Panc1 (cell line): ENCODE results near the gene VAV3. TPM values are rescaled to one million over a fixed set of nuclear protein-coding genes. Genes with fewer than 3 reads are reported as not detected.

Source experiments
- ATAC-seq: fragments of 200-7000 bp; cut with Tn5 transposase; 2 replicates; pipeline ENCODE4 v1.9.1; 2020; ENCODE audit warnings: mild to moderate bottlenecking, moderate library complexity
- BruUV-seq: library from RNA; stranded (reverse); fragments of 400-500 nt; replicated peaks from 2 replicates; lab custom pipeline; 2021; lab: Mats Ljungman, UMichigan
- CTCF ChIA-PET: fragments of 300-600 bp; sonication (Branson Sonifier 250); formaldehyde crosslinking; loops from one replicate; lab custom pipeline; 2022; ENCODE audit warnings: antibody characterized with exemption; lab: Charles Lee
- POLR2A ChIA-PET: fragments of 300-600 bp; sonication (Branson Sonifier 250); formaldehyde crosslinking; loops from one replicate; lab custom pipeline; 2022; ENCODE audit warnings: antibody characterized with exemption; lab: Charles Lee
- DNase-seq: peaks from one replicate; pipeline ENCODE4 v3.0.0-alpha.2; 2010; ENCODE audit warnings: low read depth, low spot score
- H3K27ac ChIP-seq: 2 replicates; pipeline ENCODE4 v1.5.1; 2011; ENCODE audit warnings: mild to moderate bottlenecking, low read length, inconsistent platforms
- H3K27me3 ChIP-seq: fragments of 200-500 bp; sonication (Bioruptor generic); 2 replicates; pipeline ENCODE4 v1.6.0; 2014; ENCODE audit warnings: low read length, inconsistent platforms; ENCODE audit not compliant: control insufficient read depth, insufficient read depth
- H3K36me3 ChIP-seq: fragments of 200-500 bp; sonication (Bioruptor generic); 2 replicates; pipeline ENCODE4 v1.5.1; 2014; ENCODE audit warnings: inconsistent platforms, mild to moderate bottlenecking, low read length, moderate library complexity; ENCODE audit not compliant: control insufficient read depth, insufficient read depth
- H3K4me1 ChIP-seq: 2 replicates; pipeline ENCODE4 v1.5.1; 2011; ENCODE audit warnings: inconsistent platforms, mild to moderate bottlenecking, low read length, moderate library complexity; ENCODE audit not compliant: control insufficient read depth, insufficient read depth
- H3K4me3 ChIP-seq, 2 experiments: 2 replicates each; pipeline ENCODE4 v1.5.1; 2011 to 2012; ENCODE audit warnings: low read depth in 2 of 2, low read length in 2 of 2, mild to moderate bottlenecking in 2 of 2, inconsistent platforms in 1 of 2, moderate library complexity in 1 of 2
- H3K9me3 ChIP-seq: fragments of 200-500 bp; sonication (Bioruptor generic); 2 replicates; pipeline ENCODE4 v1.5.1; 2014; ENCODE audit warnings: low read depth, mild to moderate bottlenecking, inconsistent platforms, low read length, moderate library complexity; ENCODE audit not compliant: control insufficient read depth, insufficient read depth
- POLR2AphosphoS5 ChIP-seq: IDR thresholded peaks from 2 replicates; pipeline ENCODE4 v1.6.1; 2012; ENCODE audit warnings: mild to moderate bottlenecking, low read depth, low read length, moderate library complexity
- REST ChIP-seq, 2 experiments: IDR thresholded peaks; 2 replicates each; pipeline ENCODE4 v1.6.1; 2011 to 2012; ENCODE audit warnings: low read depth in 2 of 2, control low read depth in 1 of 2, low read length in 1 of 2, mild to moderate bottlenecking in 1 of 2, moderate library complexity in 1 of 2; ENCODE audit not compliant: insufficient read depth in 1 of 2
- SIN3A ChIP-seq: IDR thresholded peaks from 2 replicates; pipeline ENCODE4 v1.6.1; 2012; ENCODE audit warnings: low read depth, mild to moderate bottlenecking, low read length, moderate library complexity, borderline replicate concordance; ENCODE audit not compliant: insufficient read depth
- TCF7L2 ChIP-seq: IDR thresholded peaks from 2 replicates; pipeline ENCODE4 v1.6.1; 2011; ENCODE audit warnings: mild to moderate bottlenecking, low read depth, low read length, inconsistent platforms
- in situ Hi-C: cut with HindIII; loops from 2 replicates; pipeline ENCODE4 v1.10.0; 2016; ENCODE audit warnings: low sequenced_read_pairs, low pct_unique_long_range_greater_than_20kb
- intact Hi-C: fragments of 100-400 bp; cut with micrococcal nuclease; formaldehyde crosslinking; loops from one replicate; pipeline ENCODE4 v1.10.0; 2022; ENCODE audit not compliant: unreplicated experiment
- total RNA-seq: library from RNA; stranded (reverse); gene quantifications from one replicate; pipeline ENCODE4 v1.2.1, GENCODE V29; 2021; ENCODE audit not compliant: unreplicated experiment
- TF ChIP-seq, protein P1 (sequence below): fragments of 450-650 bp; IDR thresholded peaks from 2 replicates; pipeline ENCODE4 v1.5.1; 2017; ENCODE audit warnings: mild to moderate bottlenecking

VAV3 gene
- total RNA-seq, 1 experiment from 2014 or later, result 0.23 TPM

- POLR2A ChIA-PET, result no interaction called here
- no TSS peak for BruUV-seq
- Histone ChIP-seq H3K4me1 (no peaks in the 10 kb centered on the region), H3K36me3 (no peaks in the 10 kb centered on the region), H3K27ac (no peak overlapping the region), H3K9me3 (no peaks in the 10 kb centered on the region), H3K4me3 (no peak overlapping the region), H3K27me3 (no peaks in the 10 kb centered on the region)
- intact Hi-C loops (no loop called here), in situ Hi-C loops (no loop called here)
- no peak for TF ChIP-seq TCF7L2
- TF ChIP-seq POLR2AphosphoS5, result no peak
- DNase-seq (no peak), ATAC-seq (no peak)
- CTCF ChIA-PET, result no interaction called here
Measured at GRCh38 chr1:107802654-107803053, 162.3 kb downstream of the VAV3 start.

- TF ChIP-seq SIN3A (no peak), POLR2AphosphoS5 (no peak), TCF7L2 (no peak), REST (IDR thresholded peaks at IDR 0.05; ENCODE audit: insufficient read depth in 1 of 2, low read depth in 2 of 2, low read length in 1 of 2) (no peak)
- TF ChIP-seq, protein P1, sequence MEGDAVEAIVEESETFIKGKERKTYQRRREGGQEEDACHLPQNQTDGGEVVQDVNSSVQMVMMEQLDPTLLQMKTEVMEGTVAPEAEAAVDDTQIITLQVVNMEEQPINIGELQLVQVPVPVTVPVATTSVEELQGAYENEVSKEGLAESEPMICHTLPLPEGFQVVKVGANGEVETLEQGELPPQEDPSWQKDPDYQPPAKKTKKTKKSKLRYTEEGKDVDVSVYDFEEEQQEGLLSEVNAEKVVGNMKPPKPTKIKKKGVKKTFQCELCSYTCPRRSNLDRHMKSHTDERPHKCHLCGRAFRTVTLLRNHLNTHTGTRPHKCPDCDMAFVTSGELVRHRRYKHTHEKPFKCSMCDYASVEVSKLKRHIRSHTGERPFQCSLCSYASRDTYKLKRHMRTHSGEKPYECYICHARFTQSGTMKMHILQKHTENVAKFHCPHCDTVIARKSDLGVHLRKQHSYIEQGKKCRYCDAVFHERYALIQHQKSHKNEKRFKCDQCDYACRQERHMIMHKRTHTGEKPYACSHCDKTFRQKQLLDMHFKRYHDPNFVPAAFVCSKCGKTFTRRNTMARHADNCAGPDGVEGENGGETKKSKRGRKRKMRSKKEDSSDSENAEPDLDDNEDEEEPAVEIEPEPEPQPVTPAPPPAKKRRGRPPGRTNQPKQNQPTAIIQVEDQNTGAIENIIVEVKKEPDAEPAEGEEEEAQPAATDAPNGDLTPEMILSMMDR, result no peak
- Histone ChIP-seq H3K9me3 (no peaks in the 10 kb centered on the region), H3K27ac (no peak overlapping the region), H3K27me3 (no peaks in the 10 kb centered on the region), H3K4me1 (no peaks in the 10 kb centered on the region), H3K4me3 (no peak overlapping the region), H3K36me3 (no peaks in the 10 kb centered on the region)
- ChIA-PET POLR2A (no interaction called here), CTCF (no interaction called here)
- intact Hi-C loops, result no loop called here
- BruUV-seq, result no TSS peak
- in situ Hi-C loops, result no loop called here
- DNase-seq, result no peak
- ATAC-seq, result no peak
Measured at GRCh38 chr1:107795994-107796393, 169.0 kb downstream of the VAV3 start.

DNA sequence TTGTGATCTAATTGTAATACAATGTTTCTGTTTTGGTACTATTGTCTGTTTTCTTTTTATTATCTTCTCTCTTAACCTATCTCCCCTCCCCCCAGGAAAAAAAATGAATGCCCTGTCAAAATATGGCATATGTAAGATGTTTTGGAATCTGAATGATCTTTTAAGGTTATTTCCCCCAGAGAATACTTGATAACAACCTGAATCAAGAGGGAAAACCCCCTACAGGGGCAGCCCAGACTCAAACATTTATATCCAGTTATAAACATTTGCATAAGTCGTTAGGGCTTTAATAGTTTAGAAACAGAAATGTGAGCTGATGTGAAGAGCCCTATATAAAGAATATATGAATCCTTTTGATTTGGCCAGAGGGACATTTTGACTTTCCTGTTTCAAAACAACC is 169.5 kb downstream of the VAV3 start:
- Histone ChIP-seq H3K4me3 (no peak overlapping the region), H3K27me3 (no peaks in the 10 kb centered on the region), H3K27ac (no peak overlapping the region), H3K4me1 (no peaks in the 10 kb centered on the region), H3K36me3 (no peaks in the 10 kb centered on the region), H3K9me3 (no peaks in the 10 kb centered on the region)
- intact Hi-C loops, result no loop called here
- CTCF ChIA-PET, result no interaction called here
- TF ChIP-seq REST (IDR thresholded peaks at IDR 0.05; ENCODE audit: insufficient read depth in 1 of 2, low read depth in 2 of 2, low read length in 1 of 2) (no peak), SIN3A (no peak), TCF7L2 (no peak), POLR2AphosphoS5 (no peak)
- TF ChIP-seq, protein P1, result no peak
- no peak for ATAC-seq
- in situ Hi-C loops, result no loop called here
- POLR2A ChIA-PET, result no interaction called here
- DNase-seq, result no peak
- BruUV-seq, result no TSS peak
